Measurements from ENCODE around the gene GNA12.
"Not testable (repeated sequence)": the region's sequence is repeated elsewhere in the genome, so short reads cannot be mapped to it uniquely, and the experiment has no call there.

GNA12 gene

DNA sequence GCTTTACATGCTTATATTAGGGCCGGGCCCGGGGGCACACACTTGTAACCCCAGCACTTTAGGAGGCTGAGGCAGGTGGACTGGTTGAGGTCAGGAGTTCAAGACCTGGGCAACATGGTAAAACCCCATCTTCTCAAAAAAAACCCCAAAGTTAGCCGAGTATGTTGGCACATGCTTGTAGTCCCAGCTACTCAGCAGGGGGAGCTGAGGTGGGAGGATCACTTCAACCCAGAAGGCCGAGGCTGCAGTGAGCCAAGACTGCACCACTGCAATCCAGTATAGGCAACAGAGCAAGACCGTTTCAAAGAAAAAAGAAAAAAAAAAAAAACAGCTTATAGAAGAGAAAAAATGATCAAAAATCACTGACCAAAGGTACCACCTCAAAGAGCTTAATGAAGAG lies 93.0 kb downstream of the GNA12 start:
- DNase-seq (ENCODE audit: low spot score) = no peak

DNA sequence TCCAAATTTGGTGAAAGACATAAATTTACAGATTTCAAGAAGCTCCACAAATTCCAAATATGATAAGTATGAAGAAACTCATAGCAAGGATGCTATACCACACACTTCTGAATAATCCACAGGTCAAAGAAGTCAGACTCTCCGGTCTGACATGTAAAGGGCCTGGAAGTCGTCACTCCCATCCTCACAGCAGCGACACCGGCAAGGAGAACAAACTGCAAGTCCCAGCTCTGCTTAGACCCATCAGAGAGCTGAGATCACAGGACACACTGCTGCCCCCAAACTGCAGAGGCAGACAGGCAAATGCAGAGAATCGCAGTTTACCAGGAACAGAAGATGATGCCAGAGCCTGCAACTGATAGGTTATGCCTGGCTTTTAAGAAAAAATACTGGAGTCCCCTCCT lies 94.1 kb downstream of the GNA12 start:
- no peak for DNase-seq (ENCODE audit: low spot score)

DNA sequence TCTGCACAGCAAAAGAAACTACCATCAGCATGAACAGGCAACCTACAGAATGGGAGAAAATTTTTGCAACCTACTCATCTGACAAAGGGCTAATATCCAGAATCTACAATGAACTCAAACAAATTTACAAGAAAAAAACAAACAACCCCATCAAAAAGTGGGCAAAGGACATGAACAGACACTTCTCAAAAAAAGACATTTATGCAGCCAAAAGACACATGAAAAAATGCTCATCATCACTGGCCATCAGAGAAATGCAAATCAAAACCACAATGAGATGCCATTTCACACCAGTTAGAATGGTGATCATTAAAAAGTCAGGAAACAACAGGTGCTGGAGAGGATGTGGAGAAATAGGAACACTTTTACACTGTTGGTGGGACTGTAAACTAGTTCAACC lies 95.4 kb downstream of the GNA12 start:
- DNase-seq (ENCODE audit: low spot score) = not testable (repeated sequence)

DNA sequence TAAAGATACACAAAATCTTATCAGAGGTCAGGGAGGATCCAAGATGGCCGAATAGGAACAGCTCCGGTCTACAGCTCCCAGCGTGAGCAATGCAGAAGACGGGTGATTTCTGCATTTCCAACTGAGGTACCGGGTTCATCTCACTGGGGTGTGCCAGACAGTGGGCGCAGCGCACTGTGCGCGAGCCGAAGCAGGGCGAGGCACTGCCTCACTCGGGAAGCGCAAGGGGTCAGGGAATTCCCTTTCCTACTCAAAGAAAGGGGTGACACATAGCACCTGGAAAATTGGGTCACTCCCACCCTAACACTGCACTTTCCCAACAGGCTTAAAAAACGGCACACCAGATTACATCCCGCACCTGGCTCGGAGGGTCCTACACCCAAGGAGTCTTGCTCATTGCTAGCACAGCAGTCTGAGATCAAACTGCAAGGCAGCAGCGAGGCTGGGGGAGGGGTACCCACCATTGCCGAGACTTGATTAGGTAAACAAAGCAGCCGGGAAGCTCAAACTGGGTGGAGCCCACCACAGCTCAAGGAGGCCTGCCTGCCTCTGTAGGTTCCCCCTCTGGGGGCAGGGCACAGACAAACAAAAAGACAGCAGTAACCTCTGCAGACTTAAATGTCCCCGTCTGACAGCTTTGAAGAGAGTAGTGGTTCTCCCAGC lies 100.5 kb downstream of the GNA12 start:
- DNase-seq (ENCODE audit: low spot score) = not testable (repeated sequence)

DNA sequence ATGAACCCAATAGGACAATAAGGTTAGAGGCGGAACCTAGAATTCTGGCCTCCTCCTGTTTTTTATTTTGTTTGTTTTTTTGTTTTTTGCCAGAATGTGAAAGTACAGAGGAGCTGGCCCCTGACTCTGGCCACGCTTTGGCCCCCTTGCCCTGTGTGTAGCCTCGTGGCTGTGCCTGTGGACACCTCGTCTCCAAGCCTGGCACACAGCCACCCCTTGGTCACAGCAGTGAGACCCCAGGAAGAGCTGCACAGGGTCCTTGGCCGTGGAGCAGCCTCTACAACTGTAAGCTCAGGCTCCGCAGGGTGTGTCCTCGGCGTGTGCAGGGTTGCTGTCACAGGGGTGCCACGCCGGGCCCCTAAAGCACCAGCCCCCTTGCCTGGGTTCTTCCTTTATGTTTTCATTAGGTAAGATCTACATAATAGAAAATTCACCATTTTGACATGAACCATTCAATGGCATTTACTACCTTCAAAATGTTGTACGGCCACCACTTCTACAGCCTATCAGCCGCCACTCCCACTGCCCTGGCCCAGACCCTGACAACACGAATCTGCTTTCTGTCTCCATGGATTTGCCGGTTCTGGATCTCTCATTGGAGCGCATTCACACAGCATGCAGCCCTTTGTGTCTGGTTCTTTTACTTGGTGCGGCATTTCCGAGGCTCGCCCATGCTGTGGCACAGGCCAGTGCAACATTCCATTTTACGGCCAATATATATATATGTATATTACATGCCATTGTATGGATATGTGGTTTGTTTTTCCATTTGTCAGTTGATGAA lies 105.2 kb downstream of the GNA12 start:
- DNase-seq (ENCODE audit: low spot score) = no peak

DNA sequence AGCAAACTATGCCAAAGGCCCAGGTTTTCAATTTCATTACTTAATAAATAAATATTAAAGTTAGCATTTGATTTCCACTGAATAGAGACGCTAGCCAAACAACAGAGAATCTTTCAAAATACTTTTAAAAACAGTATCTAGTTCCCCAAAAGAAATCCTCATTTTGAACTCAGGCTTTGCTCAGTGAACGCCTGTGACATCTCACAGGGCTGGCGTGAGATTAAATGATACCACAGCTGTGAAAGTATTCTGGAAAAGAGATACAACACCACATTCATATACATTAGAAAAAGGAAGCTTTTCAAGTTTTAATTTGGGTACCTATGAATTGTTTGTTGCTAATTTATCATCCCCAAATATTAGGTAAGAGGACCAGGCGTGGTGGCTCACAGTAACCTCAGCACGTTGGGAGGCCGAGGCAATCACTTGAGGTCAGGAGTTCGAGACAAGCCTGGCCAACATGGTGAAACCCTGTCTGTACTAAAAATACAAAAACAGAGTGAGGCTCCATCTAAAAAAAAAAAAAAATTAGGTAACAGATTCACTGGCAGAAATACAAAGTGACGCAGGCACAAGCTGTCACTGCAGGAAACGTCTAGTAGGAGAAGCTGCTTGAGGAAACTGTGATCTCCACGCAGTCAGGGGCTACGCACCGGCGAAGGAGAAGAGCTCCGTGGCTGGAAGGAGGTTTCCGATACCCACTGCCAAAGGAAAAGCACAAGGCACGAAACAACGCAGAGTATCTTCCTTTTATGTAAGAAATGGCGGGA lies 106.2 kb downstream of the GNA12 start:
- DNase-seq (ENCODE audit: low spot score) = no peak

DNA sequence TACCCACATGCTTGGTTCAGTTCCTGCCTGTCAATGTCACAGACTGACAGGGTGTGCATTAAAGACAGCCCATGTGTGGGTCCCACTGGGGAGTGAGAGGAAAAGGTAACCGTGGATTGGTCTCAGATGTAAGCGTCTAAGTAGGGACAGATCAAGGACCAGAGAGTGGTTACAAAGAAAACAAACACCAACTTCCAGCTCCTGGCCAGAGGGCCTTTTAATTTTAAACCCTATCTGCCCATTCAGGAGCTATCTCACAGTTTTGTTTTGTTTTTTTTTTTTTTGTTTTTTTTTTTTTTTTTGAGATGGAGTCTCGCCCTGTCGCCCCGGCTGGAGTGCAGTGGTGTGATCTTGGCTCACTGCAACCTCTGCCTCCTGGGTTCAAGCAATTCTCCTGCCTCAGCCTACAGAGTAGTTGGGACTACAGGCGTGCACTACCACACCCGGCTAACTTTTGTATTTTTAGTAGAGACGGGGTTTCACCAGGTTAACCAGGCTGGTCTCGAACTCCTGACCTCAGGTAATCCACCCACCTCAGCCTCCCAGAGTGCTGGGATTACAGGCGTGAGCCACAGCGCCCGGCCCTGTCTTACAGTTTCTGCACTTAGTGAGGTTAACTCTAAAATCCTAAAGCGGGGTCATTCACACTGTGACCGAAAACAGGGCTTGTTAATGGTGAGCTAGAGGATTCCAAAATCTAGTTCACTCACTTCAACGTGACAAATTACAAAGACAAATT lies 106.9 kb downstream of the GNA12 start:
- not testable (repeated sequence) for DNase-seq (ENCODE audit: low spot score)

DNA sequence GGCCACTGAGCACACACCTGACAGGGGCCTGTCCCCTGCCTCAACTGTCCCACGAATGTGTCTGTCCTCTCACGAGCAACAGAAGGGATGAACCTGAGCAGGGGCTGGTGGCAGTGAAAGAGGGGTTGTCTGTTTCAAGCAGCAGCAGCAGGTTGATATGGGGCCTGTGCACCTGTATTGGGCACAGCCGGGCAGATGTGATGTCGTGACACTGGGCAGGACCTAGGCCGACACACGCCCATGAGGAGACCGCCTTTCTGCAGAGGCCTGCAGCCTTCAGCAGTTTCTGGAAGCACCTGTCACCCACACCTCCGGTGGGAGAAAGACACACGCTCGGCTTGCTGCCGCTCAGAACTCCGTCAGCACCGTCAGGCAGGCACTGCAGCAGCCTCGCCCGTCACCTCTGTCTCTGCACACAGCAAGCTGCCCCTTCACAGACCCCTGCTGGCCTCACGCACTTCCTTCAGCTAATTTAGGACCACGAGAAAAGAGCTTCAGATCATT lies 107.6 kb downstream of the GNA12 start:
- DNase-seq (ENCODE audit: low spot score) = no peak

DNA sequence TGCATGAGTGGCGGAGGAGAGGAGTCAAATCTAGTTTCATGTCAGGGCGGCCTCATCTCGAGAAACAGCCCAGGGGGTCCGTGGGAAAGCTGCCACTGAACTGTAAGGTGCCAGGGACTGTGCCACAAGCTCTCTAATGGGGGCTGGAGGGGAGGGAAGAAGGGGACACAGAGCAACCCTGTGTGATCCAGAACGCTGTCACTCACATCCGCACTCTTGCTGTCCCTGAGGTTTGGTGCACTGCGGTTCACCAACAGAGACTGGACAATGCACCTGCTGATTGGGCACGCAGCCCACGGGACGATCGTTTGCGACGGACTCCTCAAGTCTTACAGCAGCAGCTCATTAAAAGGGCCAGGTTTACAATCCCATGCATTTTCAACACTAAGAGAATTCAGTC lies 108.4 kb downstream of the GNA12 start:
- no peak for DNase-seq (ENCODE audit: low spot score)

DNA sequence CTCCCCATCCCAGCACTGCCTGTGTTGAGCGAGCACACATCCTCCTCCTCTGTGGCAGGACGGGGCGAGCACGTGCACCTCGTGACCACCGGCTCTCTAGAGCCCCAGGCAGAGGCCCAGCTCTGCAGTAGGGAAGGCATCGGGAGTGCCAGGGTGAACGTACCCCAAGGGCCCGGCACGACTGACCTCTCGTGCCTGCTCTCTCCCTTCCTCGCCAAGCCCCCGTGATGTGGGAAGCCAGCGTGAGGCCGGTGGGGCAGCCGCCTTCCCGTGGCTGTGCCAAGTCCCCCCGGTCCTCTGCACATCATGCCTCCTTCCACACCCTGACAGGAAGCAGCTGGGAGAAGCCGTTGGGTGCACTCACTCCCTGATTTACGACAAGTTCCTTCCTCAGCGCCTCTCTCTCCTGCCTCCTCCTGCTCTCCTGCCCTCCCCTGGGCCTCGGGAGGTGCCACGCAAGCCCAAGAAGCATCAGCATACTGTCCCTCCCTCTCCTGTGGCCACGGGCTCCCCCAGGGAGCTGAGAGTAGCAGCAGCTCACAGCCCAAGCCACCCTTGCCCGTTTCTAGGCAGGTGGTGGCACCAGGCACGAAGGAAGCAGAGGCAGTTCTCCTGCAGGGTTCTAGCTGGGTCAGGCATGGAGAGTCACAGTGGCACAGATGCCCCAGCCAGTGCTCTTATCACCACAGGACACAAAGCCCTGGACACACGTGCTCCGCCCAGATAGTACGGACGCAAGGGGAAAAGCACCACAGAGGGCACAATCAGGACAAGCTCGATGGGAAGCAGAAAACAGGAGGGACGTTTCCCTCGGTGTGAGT lies 109.1 kb downstream of the GNA12 start:
- DNase-seq (ENCODE audit: low spot score) = no peak

DNA sequence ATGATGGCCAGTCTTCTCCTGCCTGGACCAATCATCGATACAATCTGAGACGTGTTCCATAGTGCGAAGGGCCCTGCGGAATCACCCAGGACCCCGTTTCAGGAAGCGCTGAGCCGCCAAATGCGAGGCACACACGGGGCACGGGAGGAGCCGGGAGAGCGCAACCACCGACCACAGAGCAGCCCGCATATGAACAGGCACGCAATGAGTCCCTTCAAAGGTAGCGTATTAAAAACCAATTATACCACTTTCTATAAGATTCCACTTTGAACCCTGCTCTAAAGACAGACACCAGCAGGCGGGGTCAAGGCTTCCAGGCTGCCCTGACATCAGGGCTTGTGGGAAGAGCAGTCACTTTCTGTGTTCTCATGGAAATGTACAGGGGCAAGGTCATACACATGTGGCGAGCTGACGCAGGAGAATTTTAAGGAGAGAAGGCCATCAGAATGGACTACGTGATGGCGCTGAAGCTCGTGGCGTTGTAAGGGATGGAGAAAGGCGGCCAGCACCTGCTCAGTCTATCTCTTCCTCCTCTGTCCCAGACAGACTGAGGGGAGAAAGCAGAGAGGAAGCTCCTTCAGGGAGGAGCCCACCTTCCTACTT lies 109.9 kb downstream of the GNA12 start:
- DNase-seq (ENCODE audit: low spot score) = no peak

DNA sequence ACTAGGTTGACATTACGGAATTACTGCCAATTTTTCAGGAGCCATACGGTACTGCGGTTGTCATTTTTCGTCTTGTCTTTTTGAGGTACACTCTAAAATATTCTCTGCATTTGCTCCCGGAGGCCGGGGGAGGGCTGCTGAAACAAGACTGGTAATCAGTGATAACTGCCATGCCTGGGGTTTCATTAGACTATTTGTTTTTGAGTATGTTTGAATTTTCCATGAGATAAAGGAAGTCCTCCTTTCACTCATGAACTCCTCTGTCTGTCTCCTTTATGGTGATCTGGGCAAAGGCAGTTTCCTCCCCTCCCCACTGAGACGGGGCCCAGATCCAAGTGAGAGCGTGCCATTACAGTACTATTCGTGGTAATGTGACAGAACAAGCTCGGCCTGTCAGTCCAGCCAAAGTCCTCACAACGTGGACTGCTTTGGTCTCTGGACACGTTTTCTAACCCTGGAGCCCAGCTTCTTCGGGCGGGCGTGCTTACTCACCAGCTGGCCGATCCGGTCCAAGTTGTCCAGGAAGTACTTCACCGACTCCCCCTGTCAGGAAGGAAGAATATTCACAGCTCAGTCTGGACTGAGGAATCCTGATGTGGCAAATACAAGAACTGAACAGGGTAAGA lies 111.0 kb downstream of the GNA12 start:
- peak; percentile 80 for DNase-seq (ENCODE audit: low spot score)

DNA sequence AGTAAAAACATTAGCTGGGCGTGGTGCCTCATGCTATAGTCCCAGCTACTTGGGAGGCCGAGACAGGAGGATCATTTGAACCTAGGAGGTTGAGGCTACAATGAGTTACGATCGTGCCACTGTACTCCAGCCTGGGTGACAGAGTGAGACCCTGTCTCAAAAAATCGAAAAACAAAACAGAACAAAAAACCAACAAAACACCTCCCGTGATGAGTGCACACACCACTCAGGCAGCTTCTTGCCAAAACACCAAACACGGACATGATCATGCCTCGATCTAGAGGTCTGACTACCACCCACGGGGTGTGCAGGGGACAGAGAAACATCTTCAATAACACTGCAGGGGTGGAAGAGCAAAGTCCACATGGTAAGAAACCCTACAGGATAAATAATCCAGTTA lies 111.7 kb downstream of the GNA12 start:
- no peak for DNase-seq (ENCODE audit: low spot score)

DNA sequence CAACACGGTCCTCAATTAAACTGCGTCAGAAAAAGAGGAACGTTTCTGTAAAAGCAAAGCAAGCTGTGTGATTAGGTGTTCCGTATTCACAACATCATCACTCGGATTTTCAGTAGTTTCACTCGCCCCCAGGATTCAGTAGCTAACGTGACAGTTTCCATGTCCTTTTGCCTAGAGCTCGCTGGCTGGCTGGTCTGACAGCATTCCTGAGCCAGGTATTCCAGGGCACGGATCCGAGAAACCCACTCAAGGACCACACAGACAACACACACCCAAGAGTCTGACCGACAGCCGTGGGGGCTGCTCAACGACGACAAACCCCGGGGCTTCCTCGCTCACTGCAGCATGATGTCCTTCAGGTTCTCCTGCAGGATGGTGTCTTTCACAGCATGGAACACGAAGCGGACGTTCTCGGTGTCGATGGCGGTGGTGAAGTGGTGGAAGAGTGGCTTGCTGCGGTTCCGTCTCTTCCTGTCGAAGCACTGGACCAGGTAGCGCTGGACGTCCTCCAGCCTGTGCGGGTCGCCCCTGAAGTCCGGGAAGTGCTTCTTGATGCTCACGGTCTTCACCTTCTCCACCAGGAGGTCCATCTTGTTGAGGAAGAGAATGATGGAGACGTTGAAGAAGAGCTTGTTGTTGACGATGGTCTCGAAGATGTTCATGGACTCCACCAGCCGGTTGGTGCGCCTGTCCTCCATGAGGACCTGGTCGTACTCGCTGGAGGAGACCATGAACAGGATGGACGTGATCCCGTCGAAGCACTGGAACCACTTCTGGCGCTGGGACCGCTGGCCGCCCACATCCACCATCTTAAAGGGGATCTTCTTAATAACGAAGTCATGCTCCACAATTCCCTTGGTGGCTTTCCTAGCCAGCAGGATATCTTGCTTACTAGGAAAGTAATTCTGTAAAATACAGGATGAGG lies 113.0 kb downstream of the GNA12 start:
- no peak for DNase-seq (ENCODE audit: low spot score)

DNA sequence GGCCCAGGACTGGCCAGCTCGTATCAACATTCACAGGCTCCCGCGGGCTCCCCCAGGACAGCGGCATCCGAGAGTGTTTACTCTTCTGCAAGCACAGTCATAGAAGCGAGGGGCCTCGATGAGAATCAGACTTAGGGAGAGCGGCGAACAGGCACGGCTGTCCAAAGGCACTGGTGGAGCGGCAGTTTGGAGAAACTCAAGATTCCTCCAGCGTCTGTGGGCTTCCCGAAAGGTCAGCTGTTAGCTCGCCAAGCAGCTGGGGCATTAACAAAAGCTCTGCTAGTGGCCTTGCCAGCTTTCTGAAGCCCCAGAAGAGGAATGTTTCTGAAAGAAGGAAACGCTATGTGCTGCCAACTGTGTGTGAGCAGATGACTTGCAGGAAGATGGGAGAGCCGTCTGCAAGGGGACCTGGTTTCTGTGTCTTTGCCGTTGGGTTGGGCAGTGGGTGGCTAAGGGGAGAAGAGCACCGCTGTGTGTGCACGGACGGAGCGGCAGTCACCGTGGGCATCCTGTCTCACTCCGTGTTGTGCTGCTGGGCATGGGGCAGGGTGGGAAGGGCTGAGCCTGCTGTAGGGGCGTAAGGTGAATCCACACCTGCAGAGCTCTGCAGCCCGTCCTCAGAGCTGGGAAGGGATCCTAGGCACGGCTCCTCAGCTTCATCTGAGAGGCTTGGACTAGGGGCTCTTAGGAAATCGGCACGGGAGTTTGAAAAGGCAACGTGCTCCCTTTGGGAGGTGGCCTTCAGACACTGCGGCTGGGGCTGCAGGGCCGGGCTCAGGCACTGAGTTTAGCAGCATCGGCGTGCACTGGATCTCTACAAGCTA lies 114.0 kb downstream of the GNA12 start:
- DNase-seq (ENCODE audit: low spot score) = peak; percentile 67

DNA sequence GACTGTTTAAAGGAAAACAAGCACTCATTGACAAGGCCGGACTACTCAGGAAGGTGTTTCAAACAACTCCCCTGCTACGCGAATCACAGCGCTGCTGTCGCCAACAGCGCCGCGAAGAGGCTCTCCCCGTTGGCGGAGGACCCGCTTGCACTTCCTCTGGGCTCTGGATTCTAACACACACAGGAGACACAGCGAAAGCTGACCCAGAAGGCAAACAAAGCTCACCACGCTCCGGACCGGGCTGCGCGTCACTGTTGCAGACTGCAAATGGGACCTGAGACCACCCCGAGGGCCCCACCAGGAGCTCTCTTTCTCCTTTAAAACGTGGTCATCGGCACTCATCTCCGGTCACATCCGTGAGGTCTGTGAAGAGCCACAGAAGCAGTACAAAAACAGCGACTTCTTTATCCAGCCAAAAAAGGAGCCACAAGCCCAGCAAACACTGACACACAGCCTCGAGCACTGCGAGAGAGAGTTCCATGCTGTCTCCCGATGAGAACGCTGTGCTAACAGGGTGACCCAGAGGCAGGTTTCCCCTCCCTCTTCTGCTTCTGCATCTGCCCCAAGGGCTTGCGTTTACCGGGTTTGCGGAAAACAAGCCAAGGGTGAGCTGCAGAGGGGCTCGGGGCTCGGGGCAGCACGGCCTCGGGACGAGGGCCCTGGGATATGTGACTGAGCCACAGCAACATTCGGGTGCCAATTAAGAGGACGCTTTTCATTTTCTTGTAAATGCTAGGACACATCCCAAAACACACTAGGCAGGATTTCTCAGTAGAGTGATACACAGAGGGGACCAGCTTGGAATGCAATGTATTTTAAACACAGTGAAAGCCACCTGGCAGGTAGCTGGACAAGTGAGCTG lies 114.8 kb downstream of the GNA12 start:
- DNase-seq (ENCODE audit: low spot score) = peak; percentile 59

DNA sequence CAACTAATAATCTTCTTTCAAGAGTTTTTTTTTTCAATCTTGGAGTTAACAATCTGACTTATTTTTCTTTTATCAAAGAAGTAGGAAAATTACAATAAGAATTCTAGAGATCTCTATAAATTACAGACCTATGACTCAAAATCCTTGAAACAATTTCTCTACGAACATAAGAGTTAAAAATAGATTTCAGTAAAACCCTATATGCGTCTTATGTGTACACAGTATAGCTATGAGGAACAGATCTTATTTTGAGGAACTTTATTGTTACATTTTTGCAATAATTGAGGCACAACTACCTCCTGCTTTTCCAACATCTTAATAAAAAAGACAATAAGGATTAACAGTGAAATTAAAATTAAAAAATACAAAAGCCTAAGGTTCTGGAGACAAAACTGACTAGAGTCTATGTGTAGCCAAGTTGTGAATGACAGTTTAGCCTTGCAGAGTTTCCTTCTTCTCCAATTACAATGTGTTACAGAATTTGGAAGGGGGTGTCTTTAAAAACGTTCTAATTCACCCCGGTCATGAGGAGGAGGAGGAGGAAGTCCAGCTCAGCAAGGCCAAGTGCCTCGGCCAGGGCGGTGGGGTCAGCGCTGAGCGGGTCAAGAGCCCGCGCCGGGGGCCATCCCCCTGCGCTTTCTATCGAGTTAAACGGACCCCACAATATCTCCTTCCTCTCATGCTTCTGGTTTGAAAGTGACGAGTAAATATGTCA lies 115.6 kb downstream of the GNA12 start:
- no peak for DNase-seq (ENCODE audit: low spot score)

All from AG08396 (cell line).